Breast epithelium (tissue), 4 donors: Measurements from ENCODE around the gene SIM1. TPM values are rescaled to one million over a fixed set of nuclear protein-coding genes. Genes with fewer than 3 reads are reported as not detected.

Source experiments
- DNase-seq, 2 donors: peaks; one replicate each; pipeline ENCODE4 v3.0.0-alpha.2; 2019; ENCODE audit warnings: low spot score in 2 of 2
- H3K27ac ChIP-seq, 2 donors: fragments of 200-600 bp; sonication (generic) in 1 of 2; one replicate each; pipeline ENCODE4 v1.5.1; 2016 to 2019; ENCODE audit warnings: mild to moderate bottlenecking in 1 of 2
- H3K27me3 ChIP-seq, 2 donors: fragments of 200-600 bp; sonication (generic) in 1 of 2; one replicate each; pipeline versions ENCODE4 v1.5.1 to v1.6.0; 2017 to 2019; ENCODE audit warnings: control low read depth in 1 of 2, mild to moderate bottlenecking in 1 of 2
- H3K36me3 ChIP-seq: fragments of 200-600 bp; one replicate; pipeline ENCODE4 v1.5.1; 2019
- H3K4me1 ChIP-seq, 2 donors: fragments of 200-600 bp; sonication (generic); one replicate each; pipeline ENCODE4 v1.5.1; 2016 to 2019; ENCODE audit warnings: control low read depth in 1 of 2
- H3K4me3 ChIP-seq, 3 donors: fragments of 200-600 bp; sonication (generic); 1 replicate in 2 of 3; 2 replicates in 1 of 3; pipeline ENCODE4 v1.5.1; 2016 to 2019; ENCODE audit warnings: mild to moderate bottlenecking in 3 of 3, moderate library complexity in 2 of 3
- H3K9me3 ChIP-seq, 2 donors: fragments of 200-600 bp; sonication (generic) in 1 of 2; one replicate each; pipeline ENCODE4 v1.5.1; 2016 to 2019; ENCODE audit warnings: control low read depth in 1 of 2
- CTCF ChIP-seq, 3 donors: fragments of 450-650 bp; IDR thresholded peaks; one replicate each; pipeline ENCODE4 v1.5.1; 2016 to 2017; ENCODE audit warnings: antibody characterized with exemption in 3 of 3, mild to moderate bottlenecking in 3 of 3, moderate library complexity in 3 of 3
- POLR2A ChIP-seq: fragments of 450-650 bp; IDR thresholded peaks from one replicate; pipeline ENCODE4 v1.6.1; 2016; ENCODE audit warnings: antibody characterized with exemption, mild to moderate bottlenecking, moderate library complexity
- POLR2AphosphoS5 ChIP-seq, 3 donors: sonication (generic); formaldehyde crosslinking; IDR thresholded peaks; one replicate each; pipeline ENCODE4 v1.6.1; 2017; ENCODE audit warnings: antibody characterized with exemption in 3 of 3
- intact Hi-C: fragments of 100-400 bp; cut with DNase I; formaldehyde crosslinking; loops from one replicate; pipeline ENCODE4 v1.15.1; 2023; ENCODE audit warnings: low total_unique reads
- total RNA-seq, 3 donors: library from RNA; depleted of rRNA; stranded (reverse); fragments of >200 nt; gene quantifications; one replicate each; pipeline ENCODE4 v1.1.0, GENCODE V29; 2016

The SIM1 gene
- total RNA-seq, 3 donors from 2014 or later = 0.59 to 7.2 (median 2.0) TPM

- no peak for DNase-seq
- Histone ChIP-seq H3K27me3 (peaks cover 0 to 6% of the 10 kb centered on the region in 2 donors), H3K4me3 (no peak overlapping the region), H3K36me3 (no peaks in the 10 kb centered on the region), H3K27ac (no peak overlapping the region), H3K9me3 (no peaks in the 10 kb centered on the region), H3K4me1 (no peaks in the 10 kb centered on the region)
- TF ChIP-seq CTCF (IDR thresholded peaks at IDR 0.05) = peak; percentile 49 to 66 (median 61)
- TF ChIP-seq POLR2AphosphoS5 (IDR thresholded peaks at IDR 0.05) = no peak
- intact Hi-C loops = no loop called here
Measured at GRCh38 chr6:100479179-100480035, 14.7 kb upstream of the SIM1 start.

- H3K9me3 ChIP-seq = no peaks in the 10 kb centered on the region
- TF ChIP-seq CTCF (IDR thresholded peaks at IDR 0.05) (no peak), POLR2AphosphoS5 (IDR thresholded peaks at IDR 0.05) (no peak), POLR2A (no peak)
- H3K27ac ChIP-seq = no peak overlapping the region
- peaks cover 0 to 24% of the 10 kb centered on the region in 2 donors for H3K27me3 ChIP-seq
- no peak overlapping the region for H3K4me3 ChIP-seq
- intact Hi-C loops = no loop called here
- DNase-seq = no peak
- H3K4me1 ChIP-seq = no peaks in the 10 kb centered on the region
- no peaks in the 10 kb centered on the region for H3K36me3 ChIP-seq
Measured at GRCh38 chr6:100475554-100476320, 11.0 kb upstream of the SIM1 start.

GRCh38 chr6:100473182-100473581 lies 8.5 kb upstream of the SIM1 start:
- no peak for DNase-seq
- intact Hi-C loops = no loop called here
- no peak for TF ChIP-seq POLR2AphosphoS5 (IDR thresholded peaks at IDR 0.05)
- no peak for TF ChIP-seq CTCF (IDR thresholded peaks at IDR 0.05)
- TF ChIP-seq POLR2A = no peak
- no peak overlapping the region for H3K4me3 ChIP-seq
- H3K9me3 ChIP-seq = no peaks in the 10 kb centered on the region
- H3K27ac ChIP-seq = no peak overlapping the region
- peaks cover 0 to 50% of the 10 kb centered on the region in 2 donors for H3K27me3 ChIP-seq
- H3K36me3 ChIP-seq = no peaks in the 10 kb centered on the region
- no peaks in the 10 kb centered on the region for H3K4me1 ChIP-seq

GRCh38 chr6:100472674-100473073 lies 8.0 kb upstream of the SIM1 start:
- Histone ChIP-seq H3K4me3 (no peak overlapping the region), H3K9me3 (no peaks in the 10 kb centered on the region), H3K27ac (no peak overlapping the region), H3K36me3 (no peaks in the 10 kb centered on the region), H3K27me3 (peaks cover 0 to 55% of the 10 kb centered on the region in 2 donors), H3K4me1 (no peaks in the 10 kb centered on the region)
- DNase-seq = no peak
- intact Hi-C loops = no loop called here
- TF ChIP-seq CTCF (IDR thresholded peaks at IDR 0.05) = no peak
- no peak for TF ChIP-seq POLR2AphosphoS5 (IDR thresholded peaks at IDR 0.05)
- no peak for TF ChIP-seq POLR2A
